GM12878 (cell line): ENCODE measurements around the gene CDK5R1. TPM values are rescaled to one million over a fixed set of nuclear protein-coding genes. Genes with fewer than 3 reads are reported as not detected.

Experiments
- ATAC-seq: fragments of 200-7000 bp; cut with Tn5 transposase; 3 replicates; pipeline ENCODE4 v1.9.1; 2020; ENCODE audit warnings: mild to moderate bottlenecking, moderate library complexity
- BruUV-seq: library from RNA; stranded (reverse); fragments of 400-500 nt; replicated peaks from 2 replicates; lab custom pipeline; 2021; lab: Mats Ljungman, UMichigan
- CTCF ChIA-PET: fragments of 300-600 bp; sonication (Branson Sonifier 250); formaldehyde crosslinking; extraction: SDS; loops from one replicate; lab custom pipeline; 2021; ENCODE audit warnings: inconsistent platforms; lab: Yijun Ruan, JAX
- POLR2A ChIA-PET: fragments of 350-600 bp; formaldehyde crosslinking; extraction: SDS; loops from one replicate; lab custom pipeline; 2021; ENCODE audit warnings: inconsistent platforms; lab: Charles Lee
- RAD21 ChIA-PET: fragments of 300-600 bp; sonication (Branson Sonifier 250); formaldehyde crosslinking; loops from one replicate; lab custom pipeline; 2023; ENCODE audit warnings: antibody characterized with exemption; ENCODE audit not compliant: unreplicated experiment; lab: Charles Lee
- SMC1A ChIA-PET: fragments of 300-600 bp; sonication (Branson Sonifier 250); formaldehyde crosslinking; loops from one replicate; lab custom pipeline; 2023; ENCODE audit not compliant: unreplicated experiment, uncharacterized antibody; lab: Charles Lee
- DNase-seq: peaks from one replicate; pipeline ENCODE4 v3.0.0-alpha.2; 2011; ENCODE audit warnings: low read depth, low spot score
- FAIRE-seq: peaks from 3 replicates; lab custom pipeline; 2011; peaks lifted over from hg19 to GRCh38; lab: Jason Lieb, UNC
- H2AFZ ChIP-seq: 2 replicates; pipeline ENCODE4 v1.6.0; 2011; ENCODE audit warnings: low read depth, low read length, control low read depth; ENCODE audit not compliant: control insufficient read depth
- H3K27ac ChIP-seq: 2 replicates; pipeline ENCODE4 v1.5.1; 2011; ENCODE audit warnings: control low read depth; ENCODE audit not compliant: control insufficient read depth, insufficient read depth
- H3K27me3 ChIP-seq, 2 experiments: replicated peaks in 1 of 2; 2 replicates each; pipeline versions ENCODE4 v1.6.0 to v1.6.1; 2011; ENCODE audit warnings: low read length in 1 of 2; ENCODE audit not compliant: control insufficient read depth in 2 of 2, insufficient read depth in 2 of 2
- H3K36me3 ChIP-seq, 2 experiments: 2 replicates each; pipeline ENCODE4 v1.5.1; 2011; ENCODE audit warnings: low read length in 1 of 2; ENCODE audit not compliant: control insufficient read depth in 2 of 2, insufficient read depth in 2 of 2
- H3K4me1 ChIP-seq: 2 replicates; pipeline ENCODE4 v1.6.1; 2011; ENCODE audit warnings: mild to moderate bottlenecking, low read length, moderate library complexity, mixed read lengths; ENCODE audit not compliant: control insufficient read depth, insufficient read depth
- H3K4me2 ChIP-seq: 2 replicates; pipeline ENCODE4 v1.6.0; 2011; ENCODE audit warnings: control low read depth; ENCODE audit not compliant: control insufficient read depth, insufficient read depth
- H3K4me3 ChIP-seq: fragments of 200-600 bp; sonication (generic); 2 replicates; pipeline ENCODE4 v1.5.1; 2016
- H3K79me2 ChIP-seq: 2 replicates; pipeline ENCODE4 v1.6.0; 2011; ENCODE audit warnings: low read length; ENCODE audit not compliant: control insufficient read depth, insufficient read depth
- H3K9ac ChIP-seq: 2 replicates; pipeline ENCODE4 v1.8.0; 2011; ENCODE audit warnings: low read length, control low read depth, mixed read lengths; ENCODE audit not compliant: control insufficient read depth, insufficient read depth
- H3K9me3 ChIP-seq: replicated peaks from 3 replicates; pipeline ENCODE4 v1.5.1; 2011; ENCODE audit warnings: mild to moderate bottlenecking, low read length; ENCODE audit not compliant: control insufficient read depth, insufficient read depth
- H4K20me1 ChIP-seq: 2 replicates; pipeline ENCODE4 v1.6.0; 2011; ENCODE audit not compliant: control insufficient read depth, insufficient read depth
- BCL11A ChIP-seq: IDR thresholded peaks from 2 replicates; pipeline ENCODE4 v1.6.1; 2011; ENCODE audit warnings: low read depth, low read length
- BMI1 ChIP-seq: fragments of 450-650 bp; IDR thresholded peaks from 2 replicates; pipeline ENCODE4 v1.6.1; 2016; ENCODE audit warnings: mild to moderate bottlenecking, moderate library complexity, borderline replicate concordance
- BRCA1 ChIP-seq: IDR thresholded peaks from 2 replicates; pipeline ENCODE4 v1.6.1; 2011; ENCODE audit warnings: low read depth, low read length, improper control_type of control experiment
- CEBPZ ChIP-seq: fragments of 150-350 bp; IDR thresholded peaks from 2 replicates; pipeline ENCODE4 v1.6.1; 2016; ENCODE audit warnings: low read depth, low read length
- GATAD2B ChIP-seq: fragments of 450-650 bp; conservative IDR thresholded peaks from 2 replicates; pipeline ENCODE4 v1.6.1; 2017; ENCODE audit warnings: low read depth, mild to moderate bottlenecking, moderate library complexity
- HCFC1 ChIP-seq: fragments of 150-350 bp; IDR thresholded peaks from 2 replicates; pipeline ENCODE4 v1.6.1; 2014; ENCODE audit warnings: low read length
- JUNB ChIP-seq: IDR thresholded peaks from 2 replicates; pipeline ENCODE4 v1.6.1; 2016; ENCODE audit warnings: antibody characterized with exemption, mild to moderate bottlenecking
- KAT2A ChIP-seq: conservative IDR thresholded peaks from 2 replicates; pipeline ENCODE4 v1.6.1; 2011; ENCODE audit warnings: low read depth, low read length; ENCODE audit not compliant: control insufficient read depth
- MAX ChIP-seq: IDR thresholded peaks from 2 replicates; pipeline ENCODE4 v1.6.1; 2012; ENCODE audit warnings: low read depth, low read length, improper control_type of control experiment
- MTA3 ChIP-seq: IDR thresholded peaks from 2 replicates; pipeline ENCODE4 v1.6.1; 2012; ENCODE audit warnings: low read length, inconsistent platforms, borderline replicate concordance
- PAX5 ChIP-seq: IDR thresholded peaks from 2 replicates; pipeline ENCODE4 v1.6.1; 2011; ENCODE audit warnings: low read depth, low read length, borderline replicate concordance
- SMARCA5 ChIP-seq: fragments of 450-650 bp; IDR thresholded peaks from 2 replicates; pipeline ENCODE4 v1.6.1; 2017; ENCODE audit warnings: mild to moderate bottlenecking
- TARDBP ChIP-seq: IDR thresholded peaks from 2 replicates; pipeline ENCODE4 v1.6.1; 2016; ENCODE audit warnings: borderline replicate concordance
- ZBTB33 ChIP-seq: fragments of 450-650 bp; IDR thresholded peaks from 2 replicates; pipeline ENCODE4 v1.6.1; 2017; ENCODE audit warnings: mild to moderate bottlenecking
- ZNF24 ChIP-seq: fragments of 450-650 bp; IDR thresholded peaks from 2 replicates; pipeline ENCODE4 v1.6.1; 2017; ENCODE audit warnings: antibody characterized with exemption, mild to moderate bottlenecking
- ZNF687 ChIP-seq: fragments of 450-650 bp; IDR thresholded peaks from 2 replicates; pipeline ENCODE4 v1.6.1; 2017; ENCODE audit warnings: mild to moderate bottlenecking, moderate library complexity
- WGBS: methylation state at CpG from one replicate; pipeline ENCODE4 v1.1.6; 2016; ENCODE audit warnings: low lambda C conversion rate; ENCODE audit not compliant: insufficient replicate concordance, insufficient coverage; ENCODE audit errors: missing lambda C conversion rate; 5-methylcytosine and 5-hydroxymethylcytosine counted together
- in situ Hi-C: fragments of 300-500 bp; cut with MboI; formaldehyde crosslinking; loops from 9 replicates; pipeline ENCODE4 v1.14.3; 2018; ENCODE audit warnings: mixed read lengths
- intact Hi-C: fragments of 100-400 bp; cut with micrococcal nuclease; formaldehyde crosslinking; loops from one replicate; pipeline ENCODE4 v1.14.2; 2022; ENCODE audit not compliant: unreplicated experiment
- polyA plus RNA-seq, 11 experiments: library from polyadenylated mRNA; depleted of rRNA in 4 of 11; unstranded in 6 of 11; stranded (reverse) in 5 of 11; fragments of >200 nt; fragmentation: Nextera tagmentation in 4 of 11; fragmentation: Illumina TruSeq in 1 of 11; extraction: Ambion mirVana in 4 of 11; extraction: Trizol in 1 of 11; gene quantifications; 1 replicate in 1 of 11; 2 replicates in 10 of 11; pipeline versions ENCODE4 v1.2.1 to v1.2.3, GENCODE V29; 2011 to 2016; ENCODE audit warnings: inconsistent platforms in 2 of 11, missing spikeins in 2 of 11, low read depth in 1 of 11
- total RNA-seq, 4 experiments: library from RNA; depleted of rRNA in 3 of 4; stranded (reverse); fragments of >200 nt in 3 of 4; fragmentation: Illumina TruSeq in 1 of 4; extraction: Trizol in 1 of 4; gene quantifications; 2 replicates each; pipeline versions ENCODE4 v1.2.1 to v1.2.3, GENCODE V29; 2013 to 2021

Gene CDK5R1
- total and polyA plus RNA-seq, 10 of the 15 experiments (the other 5 are each of a cell fraction or from before 2014, with no cell fraction given) = 1.1 to 28.3 (median 12.2) TPM

GRCh38 chr17:32460054-32460453 is 26.7 kb upstream of the CDK5R1 start:
- no peak overlapping the region for H3K4me3 ChIP-seq
- H3K27ac ChIP-seq = no peak overlapping the region
- no peak overlapping the region for H3K4me2 ChIP-seq
- H3K9me3 ChIP-seq = no peaks in the 10 kb centered on the region
- no peaks in the 10 kb centered on the region; the same call in 1 of the 2 replicates for H3K79me2 ChIP-seq
- FAIRE-seq (no peak), ATAC-seq (no peak), DNase-seq (no peak)
- in situ Hi-C loops (loop anchor here (25.0 kb wide), 1 partner anchor 452 kb away; no protein-coding TSS in a partner anchor), intact Hi-C loops (loop anchor here (5.0 kb wide), 2 partner anchors 147 to 297 kb away; no protein-coding TSS in a partner anchor)
- BruUV-seq = no TSS peak
- ChIA-PET POLR2A (no interaction called here), CTCF (interaction anchor here (2.5 to 7.4 kb wide), 2 partner anchors 13 to 140 kb away, joined by 5 to 102 read pairs; partner anchors contain the start of gene PSMD11), SMC1A (no interaction called here), RAD21 (no interaction called here)
- no peaks in the 10 kb centered on the region for H4K20me1 ChIP-seq
- 75% methylated on average over 4 of the region's 4 CpGs for WGBS
- H3K36me3 ChIP-seq = peaks cover 9 to 24% of the 10 kb centered on the region in 2 experiments
- H3K27me3 ChIP-seq = no peaks in the 10 kb centered on the region
- H3K9ac ChIP-seq = no peak overlapping the region
- no peaks in the 10 kb centered on the region for H3K4me1 ChIP-seq
- H2AFZ ChIP-seq = no peak overlapping the region
- TF ChIP-seq CEBPZ = no peak
- no peak for TF ChIP-seq ZNF24
- TF ChIP-seq JUNB = no peak
- no peak for TF ChIP-seq MTA3
- TF ChIP-seq BCL11A = no peak
- no peak for TF ChIP-seq SMARCA5
- no peak for TF ChIP-seq KAT2A
- TF ChIP-seq BRCA1 = no peak
- no peak for TF ChIP-seq HCFC1
- TF ChIP-seq GATAD2B = no peak
- TF ChIP-seq MAX = no peak
- TF ChIP-seq PAX5 = no peak
- TF ChIP-seq TARDBP = no peak
- no peak for TF ChIP-seq ZNF687
- TF ChIP-seq ZBTB33 = no peak
- no peak for TF ChIP-seq BMI1
